H1 (cell line): ENCODE data around the gene TRIM62. TPM values are rescaled to one million over a fixed set of nuclear protein-coding genes. Genes with fewer than 3 reads are reported as not detected.

Experiments
- BCL11A ChIP-seq, 2 experiments: IDR thresholded peaks; one replicate each; pipeline ENCODE4 v1.6.1; 2011; ENCODE audit warnings: low read depth in 2 of 2, low read length in 2 of 2, mild to moderate bottlenecking in 2 of 2
- PHF8 ChIP-seq: fragments of 200-600 bp; sonication (generic); conservative IDR thresholded peaks from 2 replicates; pipeline ENCODE4 v1.7.1; 2012; ENCODE audit warnings: low read depth, mild to moderate bottlenecking, inconsistent platforms, low read length, moderate library complexity
- SP1 ChIP-seq: IDR thresholded peaks from 2 replicates; pipeline ENCODE4 v1.6.1; 2011; ENCODE audit warnings: low read depth, low read length
- polyA plus RNA-seq, 7 experiments: library from polyadenylated mRNA; depleted of rRNA in 3 of 7; stranded (reverse) in 5 of 7; unstranded in 2 of 7; fragments of >200 nt in 5 of 7; fragments of 200-250 nt in 2 of 7; gene quantifications; 1 replicate in 5 of 7; 2 replicates in 1 of 7; 4 replicates in 1 of 7; pipeline versions ENCODE4 v1.2.1 to v1.2.3, GENCODE V29; 2011 to 2013; ENCODE audit warnings: missing spikeins in 2 of 7, mixed read lengths in 2 of 7
- total RNA-seq: library from RNA; stranded (reverse); fragmentation: NEBNext Ultra II Directional; extraction: Animal tissue kit (Norgen Biotek cat#: 25700); gene quantifications from 2 replicates; pipeline ENCODE4 v1.2.1, GENCODE V29; 2021
- TF ChIP-seq, protein P1 (sequence below): fragments of 300-600 bp; sonication (generic); IDR thresholded peaks from 2 replicates; pipeline ENCODE4 v1.7.1; 2012; ENCODE audit warnings: low read length, moderate library complexity, mild to moderate bottlenecking, inconsistent platforms; ENCODE audit not compliant: insufficient replicate concordance

TRIM62 gene
- total and polyA plus RNA-seq, 2 of the 8 experiments (the other 6 are each of a cell fraction or from before 2014, with no cell fraction given) = 6.3 to 10.8 TPM

GRCh38 chr1:33176362-33176850 lies 5.4 kb downstream of the TRIM62 start (continued):
- TF ChIP-seq, protein P1, sequence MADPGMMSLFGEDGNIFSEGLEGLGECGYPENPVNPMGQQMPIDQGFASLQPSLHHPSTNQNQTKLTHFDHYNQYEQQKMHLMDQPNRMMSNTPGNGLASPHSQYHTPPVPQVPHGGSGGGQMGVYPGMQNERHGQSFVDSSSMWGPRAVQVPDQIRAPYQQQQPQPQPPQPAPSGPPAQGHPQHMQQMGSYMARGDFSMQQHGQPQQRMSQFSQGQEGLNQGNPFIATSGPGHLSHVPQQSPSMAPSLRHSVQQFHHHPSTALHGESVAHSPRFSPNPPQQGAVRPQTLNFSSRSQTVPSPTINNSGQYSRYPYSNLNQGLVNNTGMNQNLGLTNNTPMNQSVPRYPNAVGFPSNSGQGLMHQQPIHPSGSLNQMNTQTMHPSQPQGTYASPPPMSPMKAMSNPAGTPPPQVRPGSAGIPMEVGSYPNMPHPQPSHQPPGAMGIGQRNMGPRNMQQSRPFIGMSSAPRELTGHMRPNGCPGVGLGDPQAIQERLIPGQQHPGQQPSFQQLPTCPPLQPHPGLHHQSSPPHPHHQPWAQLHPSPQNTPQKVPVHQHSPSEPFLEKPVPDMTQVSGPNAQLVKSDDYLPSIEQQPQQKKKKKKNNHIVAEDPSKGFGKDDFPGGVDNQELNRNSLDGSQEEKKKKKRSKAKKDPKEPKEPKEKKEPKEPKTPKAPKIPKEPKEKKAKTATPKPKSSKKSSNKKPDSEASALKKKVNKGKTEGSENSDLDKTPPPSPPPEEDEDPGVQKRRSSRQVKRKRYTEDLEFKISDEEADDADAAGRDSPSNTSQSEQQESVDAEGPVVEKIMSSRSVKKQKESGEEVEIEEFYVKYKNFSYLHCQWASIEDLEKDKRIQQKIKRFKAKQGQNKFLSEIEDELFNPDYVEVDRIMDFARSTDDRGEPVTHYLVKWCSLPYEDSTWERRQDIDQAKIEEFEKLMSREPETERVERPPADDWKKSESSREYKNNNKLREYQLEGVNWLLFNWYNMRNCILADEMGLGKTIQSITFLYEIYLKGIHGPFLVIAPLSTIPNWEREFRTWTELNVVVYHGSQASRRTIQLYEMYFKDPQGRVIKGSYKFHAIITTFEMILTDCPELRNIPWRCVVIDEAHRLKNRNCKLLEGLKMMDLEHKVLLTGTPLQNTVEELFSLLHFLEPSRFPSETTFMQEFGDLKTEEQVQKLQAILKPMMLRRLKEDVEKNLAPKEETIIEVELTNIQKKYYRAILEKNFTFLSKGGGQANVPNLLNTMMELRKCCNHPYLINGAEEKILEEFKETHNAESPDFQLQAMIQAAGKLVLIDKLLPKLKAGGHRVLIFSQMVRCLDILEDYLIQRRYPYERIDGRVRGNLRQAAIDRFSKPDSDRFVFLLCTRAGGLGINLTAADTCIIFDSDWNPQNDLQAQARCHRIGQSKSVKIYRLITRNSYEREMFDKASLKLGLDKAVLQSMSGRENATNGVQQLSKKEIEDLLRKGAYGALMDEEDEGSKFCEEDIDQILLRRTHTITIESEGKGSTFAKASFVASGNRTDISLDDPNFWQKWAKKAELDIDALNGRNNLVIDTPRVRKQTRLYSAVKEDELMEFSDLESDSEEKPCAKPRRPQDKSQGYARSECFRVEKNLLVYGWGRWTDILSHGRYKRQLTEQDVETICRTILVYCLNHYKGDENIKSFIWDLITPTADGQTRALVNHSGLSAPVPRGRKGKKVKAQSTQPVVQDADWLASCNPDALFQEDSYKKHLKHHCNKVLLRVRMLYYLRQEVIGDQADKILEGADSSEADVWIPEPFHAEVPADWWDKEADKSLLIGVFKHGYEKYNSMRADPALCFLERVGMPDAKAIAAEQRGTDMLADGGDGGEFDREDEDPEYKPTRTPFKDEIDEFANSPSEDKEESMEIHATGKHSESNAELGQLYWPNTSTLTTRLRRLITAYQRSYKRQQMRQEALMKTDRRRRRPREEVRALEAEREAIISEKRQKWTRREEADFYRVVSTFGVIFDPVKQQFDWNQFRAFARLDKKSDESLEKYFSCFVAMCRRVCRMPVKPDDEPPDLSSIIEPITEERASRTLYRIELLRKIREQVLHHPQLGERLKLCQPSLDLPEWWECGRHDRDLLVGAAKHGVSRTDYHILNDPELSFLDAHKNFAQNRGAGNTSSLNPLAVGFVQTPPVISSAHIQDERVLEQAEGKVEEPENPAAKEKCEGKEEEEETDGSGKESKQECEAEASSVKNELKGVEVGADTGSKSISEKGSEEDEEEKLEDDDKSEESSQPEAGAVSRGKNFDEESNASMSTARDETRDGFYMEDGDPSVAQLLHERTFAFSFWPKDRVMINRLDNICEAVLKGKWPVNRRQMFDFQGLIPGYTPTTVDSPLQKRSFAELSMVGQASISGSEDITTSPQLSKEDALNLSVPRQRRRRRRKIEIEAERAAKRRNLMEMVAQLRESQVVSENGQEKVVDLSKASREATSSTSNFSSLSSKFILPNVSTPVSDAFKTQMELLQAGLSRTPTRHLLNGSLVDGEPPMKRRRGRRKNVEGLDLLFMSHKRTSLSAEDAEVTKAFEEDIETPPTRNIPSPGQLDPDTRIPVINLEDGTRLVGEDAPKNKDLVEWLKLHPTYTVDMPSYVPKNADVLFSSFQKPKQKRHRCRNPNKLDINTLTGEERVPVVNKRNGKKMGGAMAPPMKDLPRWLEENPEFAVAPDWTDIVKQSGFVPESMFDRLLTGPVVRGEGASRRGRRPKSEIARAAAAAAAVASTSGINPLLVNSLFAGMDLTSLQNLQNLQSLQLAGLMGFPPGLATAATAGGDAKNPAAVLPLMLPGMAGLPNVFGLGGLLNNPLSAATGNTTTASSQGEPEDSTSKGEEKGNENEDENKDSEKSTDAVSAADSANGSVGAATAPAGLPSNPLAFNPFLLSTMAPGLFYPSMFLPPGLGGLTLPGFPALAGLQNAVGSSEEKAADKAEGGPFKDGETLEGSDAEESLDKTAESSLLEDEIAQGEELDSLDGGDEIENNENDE = no peak
- TF ChIP-seq PHF8 (no peak), BCL11A (IDR thresholded peaks at IDR 0.05; ENCODE audit: low read depth in 2 of 2, low read length in 2 of 2) (no peak), SP1 (no peak)
